CD14-positive monocyte (primary cell): Measurements from ENCODE around the gene C22orf23. TPM values are rescaled to one million over a fixed set of nuclear protein-coding genes. Genes with fewer than 3 reads are reported as not detected.

Experiments
- DNase-seq, 3 donors: peaks; one replicate each; pipeline ENCODE4 v3.0.0-alpha.2; 2011 to 2022
- H2AFZ ChIP-seq: 2 replicates; pipeline ENCODE4 v1.6.0; 2012; ENCODE audit warnings: mild to moderate bottlenecking, low read depth, low read length, inconsistent platforms; ENCODE audit not compliant: insufficient read depth, poor library complexity, severe bottlenecking
- H3K27ac ChIP-seq, 2 donors: 1 replicate in 1 of 2; 2 replicates in 1 of 2; pipeline ENCODE4 v1.5.1; 2012 to 2013; ENCODE audit warnings: low read length in 2 of 2, control low read depth in 1 of 2, inconsistent platforms in 1 of 2, low read depth in 1 of 2, mild to moderate bottlenecking in 1 of 2
- H3K27me3 ChIP-seq, 2 donors: one replicate each; pipeline versions ENCODE4 v1.6.0 to v1.6.1; 2011 to 2013; ENCODE audit warnings: low read length in 2 of 2; ENCODE audit not compliant: control insufficient read depth in 2 of 2, insufficient read depth in 2 of 2
- H3K36me3 ChIP-seq, 2 donors: replicated peaks in 1 of 2; 1 replicate in 1 of 2; 2 replicates in 1 of 2; pipeline versions ENCODE4 v1.5.1 to v1.6.1; 2012 to 2013; ENCODE audit warnings: low read length in 2 of 2, control low read depth in 1 of 2, inconsistent platforms in 1 of 2, mild to moderate bottlenecking in 1 of 2; ENCODE audit not compliant: insufficient read depth in 2 of 2, control insufficient read depth in 1 of 2
- H3K4me1 ChIP-seq, 2 donors: 1 replicate in 1 of 2; 2 replicates in 1 of 2; pipeline versions ENCODE4 v1.5.1 to v1.6.1; 2012 to 2013; ENCODE audit warnings: low read length in 2 of 2, control low read depth in 1 of 2, inconsistent platforms in 1 of 2, mild to moderate bottlenecking in 1 of 2, moderate library complexity in 1 of 2; ENCODE audit not compliant: insufficient read depth in 2 of 2, control insufficient read depth in 1 of 2
- H3K4me2 ChIP-seq: replicated peaks from 2 replicates; pipeline ENCODE3; 2012; ENCODE audit warnings: low read length, moderate library complexity, mild to moderate bottlenecking; ENCODE audit not compliant: poor library complexity, severe bottlenecking; ENCODE audit errors: extremely low read depth
- H3K4me3 ChIP-seq, 3 experiments: fragments of 200-600 bp in 1 of 3; sonication (generic) in 1 of 3; replicated peaks in 1 of 3; 1 replicate in 2 of 3; 2 replicates in 1 of 3; pipeline ENCODE4 v1.5.1; 2011 to 2013; ENCODE audit warnings: low read length in 3 of 3, mild to moderate bottlenecking in 3 of 3, control low read depth in 2 of 3, low read depth in 2 of 3, inconsistent platforms in 1 of 3, moderate library complexity in 1 of 3
- H3K79me2 ChIP-seq: 2 replicates; pipeline ENCODE4 v1.6.0; 2012; ENCODE audit warnings: mild to moderate bottlenecking, control low read depth, inconsistent platforms, low read length, moderate library complexity; ENCODE audit not compliant: insufficient read depth
- H3K9ac ChIP-seq: 2 replicates; pipeline ENCODE4 v1.6.0; 2017; ENCODE audit warnings: low read length, mild to moderate bottlenecking; ENCODE audit not compliant: insufficient read depth, poor library complexity, severe bottlenecking
- H3K9me3 ChIP-seq, 2 donors: replicated peaks in 1 of 2; 1 replicate in 1 of 2; 2 replicates in 1 of 2; pipeline versions ENCODE4 v1.5.1 to v1.6.1; 2012 to 2013; ENCODE audit warnings: low read length in 2 of 2, control low read depth in 1 of 2; ENCODE audit not compliant: control insufficient read depth in 1 of 2, insufficient read depth in 1 of 2
- H4K20me1 ChIP-seq: 2 replicates; pipeline ENCODE4 v1.6.0; 2012; ENCODE audit warnings: mild to moderate bottlenecking, low read length, control low read depth, moderate library complexity; ENCODE audit not compliant: insufficient read depth
- H3K27ac Mint-ChIP-seq, 7 donors: one replicate each; pipeline ENCODE4 v1.8.0; 2020; ENCODE audit warnings: mild to moderate bottlenecking in 7 of 7, mixed read lengths in 7 of 7, moderate library complexity in 6 of 7, inconsistent platforms in 2 of 7
- H3K27me3 Mint-ChIP-seq, 3 donors: one replicate each; pipeline ENCODE4 v1.8.0; 2021 to 2022; ENCODE audit warnings: low read depth in 3 of 3, mild to moderate bottlenecking in 3 of 3, mixed read lengths in 3 of 3, moderate library complexity in 3 of 3, inconsistent platforms in 1 of 3
- H3K36me3 Mint-ChIP-seq, 2 donors: one replicate each; pipeline ENCODE4 v1.8.0; 2020; ENCODE audit warnings: mixed read lengths in 2 of 2, inconsistent platforms in 1 of 2, mild to moderate bottlenecking in 1 of 2
- H3K4me1 Mint-ChIP-seq: one replicate; pipeline ENCODE4 v1.8.0; 2020; ENCODE audit warnings: mild to moderate bottlenecking, mixed read lengths
- H3K4me3 Mint-ChIP-seq, 2 donors: one replicate each; pipeline ENCODE4 v1.8.0; 2020; ENCODE audit warnings: mild to moderate bottlenecking in 2 of 2, mixed read lengths in 2 of 2, moderate library complexity in 1 of 2
- H3K9me3 Mint-ChIP-seq, 7 donors: one replicate each; pipeline ENCODE4 v1.8.0; 2020 to 2022; ENCODE audit warnings: mixed read lengths in 7 of 7, mild to moderate bottlenecking in 6 of 7, moderate library complexity in 6 of 7, inconsistent platforms in 2 of 7
- CTCF ChIP-seq: fragments of 200-600 bp; IDR thresholded peaks from one replicate; pipeline ENCODE4 v1.8.0; 2022; ENCODE audit warnings: antibody characterized with exemption, mild to moderate bottlenecking
- WGBS: methylation state at CpG from one replicate; pipeline ENCODE4 v1.1.5; 2013; ENCODE audit warnings: missing lambda C conversion rate; ENCODE audit not compliant: insufficient coverage; 5-methylcytosine and 5-hydroxymethylcytosine counted together
- intact Hi-C, 2 donors: fragments of 100-400 bp; cut with micrococcal nuclease; formaldehyde crosslinking; loops; one replicate each; pipeline versions ENCODE4 v1.15.0 to v1.15.1; 2023
- polyA plus RNA-seq, 3 donors: library from polyadenylated mRNA; depleted of rRNA in 1 of 3; unstranded in 2 of 3; stranded (reverse) in 1 of 3; fragments of 300-500 nt in 2 of 3; fragments of >200 nt in 1 of 3; fragmentation: Illumina TruSeq in 2 of 3; gene quantifications; 1 replicate in 2 of 3; 2 replicates in 1 of 3; pipeline ENCODE4 v1.2.3, GENCODE V29; 2012 to 2021

The C22orf23 gene
- polyA plus RNA-seq, 3 donors = not detected

GRCh38 chr22:37983860-37984791 lies 30.7 kb upstream of the C22orf23 start, which contains the start of gene SOX10:
TSS of gene SOX10 (minus strand) at chr22:37984555. CDS start at chr22:37983784, 771 bp downstream.
- intact Hi-C loops = no loop called here

More at GRCh38 chr22:37983860-37984791, 30.7 kb upstream of the C22orf23 start, which contains the start of gene SOX10:
- peaks cover 9% of the 10 kb centered on the region for H3K4me1 Mint-ChIP-seq
- Histone ChIP-seq H3K9ac (no peak within 1 kb of the TSS), H3K27me3 (no peaks in the 10 kb centered on the region), H3K4me3 (no peak within 1 kb of the TSS), H3K79me2 (no peaks in the 10 kb centered on the region), H4K20me1 (no peaks in the 10 kb centered on the region), H3K4me2 (no peak within 1 kb of the TSS), H3K27ac (no peak within 1 kb of the TSS), H3K9me3 (no peaks in the 10 kb centered on the region), H3K4me1 (no peaks in the 10 kb centered on the region), H3K36me3 (no peaks in the 10 kb centered on the region), H2AFZ (no peak within 1 kb of the TSS)
- no peak for DNase-seq
- peaks cover 0 to 1% (median 0%) of the 10 kb centered on the region in 7 donors for H3K9me3 Mint-ChIP-seq
- H3K36me3 Mint-ChIP-seq = peaks cover 3 to 4% of the 10 kb centered on the region in 2 donors
- no peak within 1 kb of the TSS for H3K4me3 Mint-ChIP-seq
- H3K27me3 Mint-ChIP-seq = peaks cover 0 to 2% (median 0%) of the 10 kb centered on the region in 3 donors
- H3K27ac Mint-ChIP-seq = no peak within 1 kb of the TSS
- TF ChIP-seq CTCF = no peak
- 82% methylated on average over 12 of the region's 42 CpGs for WGBS
